Activated CD4-positive, alpha-beta T cell treated with anti-CD3 and anti-CD28 coated beads, Interleukin-2, amount 50 U/mL, for 24 hours (primary cell): ENCODE data around the gene CDC42.
A peak's percentile ranks its signal among the peaks of the same experiment; 100 is the strongest.

Source experiments
- DNase-seq, 2 donors: peaks; one replicate each; pipeline ENCODE4 v3.0.0-alpha.2; 2020; ENCODE audit warnings: low read depth in 1 of 2, low spot score in 1 of 2

Gene CDC42

GRCh38 chr1:22071511-22071910 is 19.0 kb downstream of the CDC42 start:
- DNase-seq: no peak

- DNase-seq: no peak
These were observed 22.3 kb downstream of the CDC42 start for GRCh38 chr1:22074803-22075202.

GRCh38 chr1:22075718-22076117 is 23.2 kb downstream of the CDC42 start:
- no peak for DNase-seq

GRCh38 chr1:22076346-22076745 is 23.8 kb downstream of the CDC42 start:
- no peak for DNase-seq

- no peak for DNase-seq
These were observed 25.2 kb downstream of the CDC42 start for GRCh38 chr1:22077728-22078127.

- no peak for DNase-seq
These were observed 25.6 kb downstream of the CDC42 start for GRCh38 chr1:22078133-22078532.

GRCh38 chr1:22080191-22080590 is 27.7 kb downstream of the CDC42 start:
- no peak for DNase-seq

GRCh38 chr1:22088331-22088730 is 35.8 kb downstream of the CDC42 start:
- no peak for DNase-seq

- no peak for DNase-seq
These were observed 36.6 kb downstream of the CDC42 start for GRCh38 chr1:22089134-22089571.

GRCh38 chr1:22089787-22090186 is 37.3 kb downstream of the CDC42 start:
- DNase-seq: no peak

GRCh38 chr1:22090867-22091266 is 38.4 kb downstream of the CDC42 start:
- DNase-seq: no peak

GRCh38 chr1:22092026-22092768 is 39.7 kb downstream of the CDC42 start:
- peak in 1 of 2 donors; percentile 48 for DNase-seq

- no peak for DNase-seq
These were observed 41.0 kb downstream of the CDC42 start for GRCh38 chr1:22093513-22093912.

- no peak for DNase-seq
These were observed 43.5 kb downstream of the CDC42 start for GRCh38 chr1:22096036-22096435.

- no peak for DNase-seq
These were observed 44.0 kb downstream of the CDC42 start for GRCh38 chr1:22096463-22096862.

- no peak for DNase-seq
These were observed 46.2 kb downstream of the CDC42 start for GRCh38 chr1:22098752-22099151.

- no peak for DNase-seq
These were observed 47.7 kb downstream of the CDC42 start for GRCh38 chr1:22100168-22100567.

- DNase-seq: no peak
These were observed 48.7 kb downstream of the CDC42 start for GRCh38 chr1:22101199-22101598.

- no peak for DNase-seq
These were observed 49.5 kb downstream of the CDC42 start for GRCh38 chr1:22101995-22102394.

GRCh38 chr1:22102746-22103145 is 50.2 kb downstream of the CDC42 start:
- no peak for DNase-seq

- DNase-seq: no peak
These were observed 51.6 kb downstream of the CDC42 start for GRCh38 chr1:22104094-22104493.

GRCh38 chr1:22104865-22105437 is 52.4 kb downstream of the CDC42 start:
- DNase-seq: peak in 1 of 2 donors; percentile 18
